Lower lobe of right lung (tissue), 2 donors: Measurements from ENCODE around the gene ZNF70. TPM values are rescaled to one million over a fixed set of nuclear protein-coding genes. Genes with fewer than 3 reads are reported as not detected.

Source experiments
- ATAC-seq, 2 donors: fragments of 200-7000 bp; cut with Tn5 transposase; one replicate each; pipeline ENCODE4 v1.9.1; 2020 to 2022; ENCODE audit warnings: mild to moderate bottlenecking in 2 of 2, moderate library complexity in 2 of 2
- DNase-seq: peaks from one replicate; pipeline ENCODE4 v3.0.0-alpha.2; 2020
- H3K27ac ChIP-seq: fragments of 200-600 bp; one replicate; pipeline ENCODE4 v1.8.0; 2022
- H3K27me3 ChIP-seq: fragments of 200-600 bp; one replicate; pipeline ENCODE4 v1.8.0; 2022; ENCODE audit warnings: low read depth
- H3K36me3 ChIP-seq: fragments of 200-600 bp; one replicate; pipeline ENCODE4 v1.8.0; 2022; ENCODE audit warnings: mild to moderate bottlenecking
- H3K4me1 ChIP-seq: fragments of 200-600 bp; one replicate; pipeline ENCODE4 v1.8.0; 2022
- H3K4me3 ChIP-seq: fragments of 200-600 bp; one replicate; pipeline ENCODE4 v1.8.0; 2022; ENCODE audit warnings: mild to moderate bottlenecking
- H3K9me3 ChIP-seq: fragments of 200-600 bp; one replicate; pipeline ENCODE4 v1.8.0; 2022
- CTCF ChIP-seq: fragments of 200-600 bp; IDR thresholded peaks from one replicate; pipeline ENCODE4 v1.8.0; 2022; ENCODE audit warnings: antibody characterized with exemption, mild to moderate bottlenecking
- intact Hi-C: fragments of 100-400 bp; cut with DNase I; formaldehyde crosslinking; loops from one replicate; pipeline ENCODE4 v1.11.0; 2022
- total RNA-seq: library from RNA; stranded (reverse); fragmentation: NEBNext Ultra II Directional; extraction: Animal tissue kit (Norgen Biotek cat#: 25700); gene quantifications from one replicate; pipeline ENCODE4 v1.2.1, GENCODE V29; 2021
- donor health status: DM: no; HTN: yes; CAD: no; lungs with severe emphysema.

Gene ZNF70
- total RNA-seq, 1 donor from 2014 or later = 5.7 TPM

GRCh38 chr22:23786261-23786710, 35.4 kb upstream of the ZNF70 start:
- peaks cover 10% of the 10 kb centered on the region for H3K36me3 ChIP-seq
- no peaks in the 10 kb centered on the region for H3K9me3 ChIP-seq
- no peak for ATAC-seq

DNA sequence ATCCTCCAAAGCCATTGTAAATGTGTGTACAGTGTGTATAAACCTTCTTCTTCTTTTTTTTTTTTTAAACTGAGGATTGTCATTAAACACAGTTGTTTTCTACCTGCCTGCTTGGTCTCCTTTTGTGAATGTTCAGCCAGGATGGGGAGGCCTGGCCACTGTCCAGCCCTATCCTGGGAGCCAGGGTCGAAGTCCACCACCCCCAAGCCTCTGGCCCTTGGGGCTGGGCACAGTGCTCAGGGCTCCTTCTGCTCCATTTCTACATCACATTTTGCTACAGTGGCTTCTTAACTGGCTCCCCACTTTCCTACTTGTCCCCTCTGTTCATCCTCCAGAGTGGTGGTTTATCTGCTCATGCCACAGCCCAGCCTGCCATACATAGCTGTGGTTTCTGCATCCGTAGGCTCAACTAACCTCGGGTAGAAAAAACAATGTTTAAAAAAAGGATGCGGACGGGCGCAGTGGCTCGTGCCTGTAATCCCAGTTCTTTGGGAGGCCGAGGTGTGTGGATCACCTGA, 33.4 kb upstream of the ZNF70 start:
- ATAC-seq = no peak

More at GRCh38 chr22:23786261-23786710, 35.4 kb upstream of the ZNF70 start:
- no peak for TF ChIP-seq CTCF
- DNase-seq = no peak
- H3K27me3 ChIP-seq = no peaks in the 10 kb centered on the region
- peaks cover 34% of the 10 kb centered on the region for H3K4me1 ChIP-seq
- intact Hi-C loops = no loop called here
- H3K27ac ChIP-seq = peak overlapping the region; percentile 99
- peak overlapping the region; percentile 78 for H3K4me3 ChIP-seq

GRCh38 chr22:23783265-23784150, 32.6 kb upstream of the ZNF70 start:
- Histone ChIP-seq H3K4me3 (no peak overlapping the region), H3K9me3 (no peaks in the 10 kb centered on the region), H3K27me3 (no peaks in the 10 kb centered on the region), H3K27ac (no peak overlapping the region), H3K4me1 (peaks cover 18% of the 10 kb centered on the region), H3K36me3 (no peaks in the 10 kb centered on the region)
- DNase-seq = no peak
- ATAC-seq = no peak
- intact Hi-C loops = no loop called here
- no peak for TF ChIP-seq CTCF

More for the DNA sequence above, 33.4 kb upstream of the ZNF70 start:
- no peaks in the 10 kb centered on the region for H3K27me3 ChIP-seq
- DNase-seq = no peak
- peaks cover 1% of the 10 kb centered on the region for H3K36me3 ChIP-seq
- H3K4me3 ChIP-seq = no peak overlapping the region
- H3K4me1 ChIP-seq = peaks cover 26% of the 10 kb centered on the region
- no peak for TF ChIP-seq CTCF
- H3K9me3 ChIP-seq = no peaks in the 10 kb centered on the region
- H3K27ac ChIP-seq = no peak overlapping the region
- intact Hi-C loops = no loop called here

- DNase-seq (no peak), ATAC-seq (no peak)
- Histone ChIP-seq H3K9me3 (no peaks in the 10 kb centered on the region), H3K4me3 (no peak overlapping the region), H3K36me3 (no peaks in the 10 kb centered on the region), H3K4me1 (peaks cover 10% of the 10 kb centered on the region), H3K27me3 (no peaks in the 10 kb centered on the region), H3K27ac (no peak overlapping the region)
- no peak for TF ChIP-seq CTCF
- intact Hi-C loops = no loop called here
These were observed 31.8 kb upstream of the ZNF70 start for GRCh38 chr22:23782703-23783102.

- Histone ChIP-seq H3K27ac (no peak overlapping the region), H3K27me3 (no peaks in the 10 kb centered on the region), H3K4me1 (peaks cover 7% of the 10 kb centered on the region), H3K4me3 (no peak overlapping the region), H3K36me3 (no peaks in the 10 kb centered on the region), H3K9me3 (no peaks in the 10 kb centered on the region)
- intact Hi-C loops = no loop called here
- TF ChIP-seq CTCF = no peak
- ATAC-seq = no peak
- DNase-seq = no peak
These were observed 31.3 kb upstream of the ZNF70 start for GRCh38 chr22:23782252-23782651.
